K562 (cell line): ENCODE measurements around the gene INSR. TPM values are rescaled to one million over a fixed set of nuclear protein-coding genes. Genes with fewer than 3 reads are reported as not detected.

Experiments used
- ATF7 ChIP-seq: fragments of 450-650 bp; IDR thresholded peaks from 2 replicates; pipeline ENCODE4 v1.7.1; 2014; ENCODE audit warnings: mild to moderate bottlenecking, moderate library complexity
- CBFB ChIP-seq: sonication (generic); formaldehyde crosslinking; IDR thresholded peaks from 2 replicates; pipeline ENCODE4 v1.4.0; 2020; ENCODE audit warnings: mild to moderate bottlenecking, missing genetic modification reagents
- CEBPB ChIP-seq: fragments of 450-650 bp; IDR thresholded peaks from 2 replicates; pipeline ENCODE4 v1.6.1; 2016; ENCODE audit warnings: missing genetic modification characterization, missing compliant biosample characterization
- DEAF1 ChIP-seq: fragments of 450-650 bp; formaldehyde crosslinking; IDR thresholded peaks from 2 replicates; pipeline ENCODE4 v1.4.0; 2020; ENCODE audit warnings: mild to moderate bottlenecking, moderate library complexity
- EGR1 ChIP-seq: fragments of 450-650 bp; conservative IDR thresholded peaks from 2 replicates; pipeline ENCODE4 v1.6.1; 2017; ENCODE audit warnings: mild to moderate bottlenecking
- ESRRA ChIP-seq: fragments of 450-650 bp; IDR thresholded peaks from 2 replicates; pipeline ENCODE4 v1.6.1; 2014; ENCODE audit warnings: low read depth, mild to moderate bottlenecking, moderate library complexity, borderline replicate concordance
- HDAC8 ChIP-seq: fragments of 450-650 bp; IDR thresholded peaks from 2 replicates; pipeline ENCODE4 v1.6.1; 2016; ENCODE audit warnings: mild to moderate bottlenecking, missing genetic modification characterization, moderate library complexity, missing compliant biosample characterization
- MGA ChIP-seq: fragments of 450-650 bp; IDR thresholded peaks from 2 replicates; pipeline ENCODE4 v1.6.1; 2016; ENCODE audit warnings: mild to moderate bottlenecking, moderate library complexity
- MYNN ChIP-seq, 2 experiments: sonication (generic); formaldehyde crosslinking in 1 of 2; IDR thresholded peaks; 2 replicates each; pipeline versions ENCODE4 v1.5.0 to v1.6.1; 2016 to 2020; ENCODE audit warnings: antibody characterized with exemption in 1 of 2, missing genetic modification reagents in 1 of 2
- PHF20 ChIP-seq: fragments of 450-650 bp; IDR thresholded peaks from 2 replicates; pipeline ENCODE4 v1.6.1; 2018; ENCODE audit not compliant: partially characterized antibody
- POLR2B ChIP-seq: fragments of 450-650 bp; IDR thresholded peaks from 2 replicates; pipeline ENCODE4 v1.6.1; 2018; ENCODE audit warnings: low read depth; ENCODE audit not compliant: partially characterized antibody
- TBL1XR1 ChIP-seq, 2 experiments: IDR thresholded peaks; 2 replicates each; pipeline ENCODE4 v1.6.1; 2012; ENCODE audit warnings: improper control_type of control experiment in 2 of 2, low read length in 2 of 2, mild to moderate bottlenecking in 1 of 2
- ZNF324 ChIP-seq: fragments of 250-450 bp; sonication (Bioruptor Pico); IDR thresholded peaks from 2 replicates; pipeline ENCODE4 v1.4.0; 2020; ENCODE audit warnings: mild to moderate bottlenecking
- ZNF507 ChIP-seq: conservative IDR thresholded peaks from 2 replicates; pipeline ENCODE4 v1.6.1; 2017; ENCODE audit warnings: missing genetic modification characterization, missing compliant biosample characterization
- ZNF57 ChIP-seq: fragments of 450-650 bp; formaldehyde crosslinking; IDR thresholded peaks from 2 replicates; pipeline ENCODE4 v1.4.0; 2020; ENCODE audit warnings: mild to moderate bottlenecking, moderate library complexity
- polyA plus RNA-seq, 8 experiments: library from polyadenylated mRNA; depleted of rRNA in 4 of 8; stranded (reverse) in 5 of 8; unstranded in 3 of 8; fragments of >200 nt; fragmentation: Nextera tagmentation in 2 of 8; fragmentation: Illumina TruSeq in 1 of 8; extraction: Ambion mirVana in 2 of 8; extraction: Trizol in 1 of 8; gene quantifications; 2 replicates each; pipeline versions ENCODE4 v1.2.1 to v1.2.3, GENCODE V29; 2011 to 2014; ENCODE audit warnings: inconsistent platforms in 1 of 8, missing spikeins in 1 of 8
- total RNA-seq, 7 experiments: library from RNA; depleted of rRNA in 6 of 7; stranded (reverse); fragments of >200 nt in 6 of 7; fragmentation: Illumina TruSeq in 2 of 7; extraction: Trizol in 2 of 7; gene quantifications; 2 replicates each; pipeline versions ENCODE4 v1.2.1 to v1.2.3, GENCODE V29; 2011 to 2021; ENCODE audit warnings: low replicate concordance in 1 of 7

INSR gene
- total and polyA plus RNA-seq, 9 of the 15 experiments (the other 6 are each of a cell fraction or from before 2014, with no cell fraction given), result 0.04 to 0.88 (median 0.41) TPM

GRCh38 chr19:7098701-7099596, 195.3 kb downstream of the INSR start (continued):
- TF ChIP-seq ATF7, result peak; percentile 36; the same call in 1 of the 2 replicates
- no peak for TF ChIP-seq CBFB (CRISPR knock-in tag)
- TF ChIP-seq PHF20, result peak; percentile 34
- no peak for TF ChIP-seq ZNF324 (CRISPR knock-in tag)
- peak; percentile 85 for TF ChIP-seq POLR2B
- TF ChIP-seq ZNF57 (CRISPR knock-in tag), result no peak
- TF ChIP-seq ESRRA, result peak; percentile 11; the same call in 1 of the 2 replicates
- no peak for TF ChIP-seq HDAC8
- TF ChIP-seq CEBPB (tag), result no peak
- peak; percentile 97 for TF ChIP-seq DEAF1 (CRISPR knock-in tag)
- no peak for TF ChIP-seq ZNF507 (tag)
- peak; percentile 81 for TF ChIP-seq EGR1
- no peak for TF ChIP-seq MYNN (IDR thresholded peaks at IDR 0.05)
- no peak for TF ChIP-seq MYNN (CRISPR knock-in tag; IDR thresholded peaks at IDR 0.05)
- TF ChIP-seq TBL1XR1 (IDR thresholded peaks at IDR 0.05; ENCODE audit: low read length in 2 of 2), result peak in 1 of 2 experiments; percentile 44; a peak in 1 of 4 replicates
- TF ChIP-seq MGA, result peak; percentile 72
